Lung (tissue), 12 donors: ENCODE results near the gene PTPRD. TPM values are rescaled to one million over a fixed set of nuclear protein-coding genes. Genes with fewer than 3 reads are reported as not detected.
A peak's percentile ranks its signal among the peaks of the same experiment; 100 is the strongest.

Experiments
- ATAC-seq: fragments of 200-7000 bp; cut with Tn5 transposase; one replicate; pipeline ENCODE4 v1.9.1; 2020; ENCODE audit warnings: moderate number of reproducible peaks; ENCODE audit not compliant: insufficient read depth, low FRiP score
- DNase-seq, 3 donors: peaks; one replicate each; pipeline ENCODE4 v3.0.0-alpha.2; 2013 to 2017
- H3K27ac ChIP-seq, 2 donors: one replicate each; pipeline ENCODE4 v1.5.1; 2013; ENCODE audit warnings: mild to moderate bottlenecking in 2 of 2, moderate library complexity in 2 of 2, control low read depth in 1 of 2, inconsistent platforms in 1 of 2, low read depth in 1 of 2, low read length in 1 of 2
- H3K27me3 ChIP-seq, 3 donors: one replicate each; pipeline ENCODE4 v1.5.1; 2013; ENCODE audit warnings: low read length in 2 of 3; ENCODE audit not compliant: control insufficient read depth in 3 of 3, insufficient read depth in 3 of 3
- H3K36me3 ChIP-seq, 4 donors: one replicate each; pipeline ENCODE4 v1.5.1; 2013; ENCODE audit warnings: low read length in 4 of 4, mild to moderate bottlenecking in 1 of 4, moderate library complexity in 1 of 4; ENCODE audit not compliant: control insufficient read depth in 4 of 4, insufficient read depth in 4 of 4
- H3K4me1 ChIP-seq, 5 donors: one replicate each; pipeline ENCODE4 v1.5.1; 2013; ENCODE audit warnings: low read length in 5 of 5, mild to moderate bottlenecking in 2 of 5, moderate library complexity in 1 of 5; ENCODE audit not compliant: control insufficient read depth in 5 of 5, insufficient read depth in 5 of 5
- H3K4me3 ChIP-seq: one replicate; pipeline ENCODE4 v1.5.1; 2013; ENCODE audit warnings: mild to moderate bottlenecking, control low read depth, moderate library complexity
- H3K9ac ChIP-seq, 2 donors: one replicate each; pipeline ENCODE4 v1.5.1; 2013; ENCODE audit warnings: low read length in 2 of 2, control low read depth in 1 of 2; ENCODE audit not compliant: insufficient read depth in 1 of 2
- H3K9me3 ChIP-seq, 4 donors: one replicate each; pipeline ENCODE4 v1.5.1; 2013; ENCODE audit warnings: low read length in 3 of 4, mild to moderate bottlenecking in 1 of 4, moderate library complexity in 1 of 4; ENCODE audit not compliant: control insufficient read depth in 4 of 4, insufficient read depth in 3 of 4
- CTCF ChIP-seq: IDR thresholded peaks from 2 replicates; pipeline ENCODE4 v1.5.1; 2012; ENCODE audit warnings: mild to moderate bottlenecking; ENCODE audit errors: control extremely low read depth, extremely low read depth
- WGBS, 2 donors: extraction: QIAGEN DNeasy Blood & Tissue Kit; methylation state at CpG; one replicate each; pipeline ENCODE4 v1.1.7; 2013; 5-methylcytosine and 5-hydroxymethylcytosine counted together
- polyA plus RNA-seq, 2 donors: library from polyadenylated mRNA; stranded (reverse); fragments of 200-250 nt; gene quantifications; one replicate each; pipeline ENCODE4 v1.2.1, GENCODE V29; 2013
- total RNA-seq, 2 donors: library from RNA; depleted of rRNA in 1 of 2; stranded (reverse); fragments of >200 nt in 1 of 2; gene quantifications; one replicate each; pipeline ENCODE4 v1.2.1, GENCODE V29; 2014 to 2021
- donor health status: control.
- donor health status: control.
- donor health status: Bipolar disorder and iron deficiency.
- donor health status: healthy.
- donor health status: DM: yes; HTN: yes; CAD: no.

PTPRD gene
- total and polyA plus RNA-seq, 4 donors: 1.9 to 145 (median 13.7) TPM

DNA sequence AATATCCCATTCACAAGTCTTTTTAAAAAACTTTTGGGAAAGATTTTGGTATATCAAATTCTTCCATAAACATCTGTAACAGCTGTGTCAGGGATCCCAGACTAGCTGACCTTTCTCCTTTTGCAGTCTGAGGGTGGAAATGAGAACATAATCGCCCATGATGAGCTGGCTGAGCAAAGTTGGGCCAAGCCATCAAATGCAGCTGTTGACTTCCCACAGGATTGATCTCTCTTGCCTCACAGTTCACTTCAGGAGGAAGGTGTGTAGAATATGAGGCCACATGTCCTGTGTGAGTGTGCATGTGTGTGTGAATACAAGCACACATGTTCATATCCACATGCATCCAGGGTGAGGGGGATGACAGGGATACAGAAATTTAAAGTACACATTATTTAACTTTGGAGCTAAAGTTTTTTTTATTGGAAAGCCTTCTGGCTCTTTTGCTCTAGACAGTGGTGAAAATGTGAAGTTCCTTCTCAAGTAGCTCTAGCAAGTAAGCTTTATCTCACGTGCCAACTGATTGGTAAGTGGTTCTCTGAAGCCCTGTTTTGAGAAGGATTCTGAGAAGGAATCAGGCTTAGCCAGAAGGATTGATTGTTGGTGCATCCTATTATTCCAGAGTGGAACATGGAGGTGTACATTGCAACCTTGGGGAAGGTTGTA, 2344.5 kb downstream of the PTPRD start:
- 71 to 81% methylated on average over 2 of the region's 2 CpGs for WGBS, 2 donors
- peak; percentile 80 to 93 (median 92) for DNase-seq
- no peak for ATAC-seq

DNA sequence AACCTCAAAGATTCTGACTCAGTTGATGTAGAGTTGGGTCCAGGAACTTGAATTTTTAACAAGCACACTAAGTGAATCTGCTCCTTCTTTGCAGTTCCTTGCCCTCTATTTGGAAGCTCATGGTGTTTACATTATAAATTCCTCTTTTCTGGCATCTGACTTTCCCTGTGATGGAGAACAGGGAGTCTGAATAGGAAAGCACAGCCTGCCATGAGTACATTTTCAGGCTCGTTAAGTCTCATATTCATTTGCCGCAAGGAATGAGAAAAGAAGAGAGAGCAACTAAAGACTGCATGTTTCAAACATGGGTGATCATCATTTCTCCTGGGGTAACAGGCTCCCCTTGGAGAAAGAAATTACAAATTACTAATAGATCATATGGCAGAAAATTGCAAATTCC, 2345.2 kb downstream of the PTPRD start:
- ATAC-seq (no peak), DNase-seq (peak in 2 of 3 donors; percentile 60 to 62)
- H3K36me3 ChIP-seq: no peaks in the 10 kb centered on the region
- H3K9me3 ChIP-seq: no peaks in the 10 kb centered on the region
- no peak for TF ChIP-seq CTCF
- 54 to 71% methylated on average over 2 of the region's 2 CpGs for WGBS, 2 donors
- H3K9ac ChIP-seq: no peak overlapping the region
- H3K27me3 ChIP-seq: no peaks in the 10 kb centered on the region
- H3K4me3 ChIP-seq: no peak overlapping the region
- H3K4me1 ChIP-seq: peaks cover 0 to 58% (median 8%) of the 10 kb centered on the region in 5 donors
- no peak overlapping the region for H3K27ac ChIP-seq

More for the DNA sequence above, 2344.5 kb downstream of the PTPRD start:
- H3K27ac ChIP-seq: no peak overlapping the region
- H3K36me3 ChIP-seq: no peaks in the 10 kb centered on the region
- no peaks in the 10 kb centered on the region for H3K27me3 ChIP-seq
- H3K4me1 ChIP-seq: peaks cover 0 to 51% (median 3%) of the 10 kb centered on the region in 5 donors
- no peak for TF ChIP-seq CTCF
- H3K4me3 ChIP-seq: no peak overlapping the region
- H3K9ac ChIP-seq: no peak overlapping the region
- no peaks in the 10 kb centered on the region for H3K9me3 ChIP-seq

DNA sequence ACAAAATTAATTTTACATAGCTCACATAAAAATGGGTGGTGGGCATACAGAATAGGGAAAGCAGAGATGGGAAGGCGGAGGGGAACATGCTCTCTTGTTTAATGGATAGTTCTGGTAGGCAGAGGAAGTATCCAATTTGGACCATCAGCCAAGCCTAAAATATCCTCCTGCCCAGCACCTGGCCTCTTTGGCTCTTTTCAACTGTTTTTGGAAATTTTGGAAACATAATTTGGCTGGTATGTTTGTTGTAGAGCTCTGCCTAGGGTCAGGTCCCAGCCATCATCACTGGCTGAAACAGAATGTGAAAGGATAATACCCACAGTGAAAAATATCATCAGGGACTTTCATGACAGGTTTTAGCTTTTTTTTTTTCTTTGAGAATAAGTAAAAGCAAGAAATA, 2345.9 kb downstream of the PTPRD start:
- H3K27me3 ChIP-seq: no peaks in the 10 kb centered on the region
- no peak overlapping the region for H3K4me3 ChIP-seq
- no peak for DNase-seq
- H3K4me1 ChIP-seq: peaks cover 0 to 61% (median 8%) of the 10 kb centered on the region in 5 donors
- H3K27ac ChIP-seq: no peak overlapping the region
- H3K9ac ChIP-seq: no peak overlapping the region
- TF ChIP-seq CTCF: no peak
- ATAC-seq: no peak
- 56 to 90% methylated on average over 1 of the region's 1 CpG for WGBS, 2 donors
- no peaks in the 10 kb centered on the region for H3K9me3 ChIP-seq
- H3K36me3 ChIP-seq: no peaks in the 10 kb centered on the region
